Measurements from ENCODE around the gene CDH23.
"Not testable (repeated sequence)": the region's sequence is repeated elsewhere in the genome, so short reads cannot be mapped to it uniquely, and the experiment has no call there.

GRCh38 chr10:71600242-71600641, 203.5 kb downstream of the CDH23 start:
- not testable (repeated sequence) for TF ChIP-seq EP300, POLR2AphosphoS5 (IDR thresholded peaks at IDR 0.05)

Data from suprapubic skin (tissue), 4 donors.